OCI-LY3 (cell line): ENCODE measurements around the gene SLC5A11.
"Not testable (repeated sequence)": the region's sequence is repeated elsewhere in the genome, so short reads cannot be mapped to it uniquely, and the experiment has no call there.

Source experiments
- H2AFZ ChIP-seq: fragments of 200-600, 300-600 bp; shearing (Covaris generic); 2 replicates; pipeline ENCODE4 v1.6.0; 2014; ENCODE audit warnings: antibody characterized with exemption, low read depth, low read length
- H3K27ac ChIP-seq: fragments of 200-600, 300-600 bp; sonication (generic); 2 replicates; pipeline ENCODE4 v1.5.1; 2014; ENCODE audit warnings: mild to moderate bottlenecking, low read length, moderate library complexity, mixed read lengths
- H3K27me3 ChIP-seq: fragments of 200-600, 300-600 bp; sonication (generic); 2 replicates; pipeline ENCODE4 v1.6.1; 2014; ENCODE audit warnings: low read depth, low read length, mixed read lengths
- H3K36me3 ChIP-seq: fragments of 200-600, 300-600 bp; sonication (generic); replicated peaks from 2 replicates; pipeline ENCODE3; 2014; ENCODE audit warnings: low read depth, low read length, mixed read lengths
- H3K4me1 ChIP-seq: fragments of 300-600, 200-600 bp; sonication (generic); 2 replicates; pipeline ENCODE4 v1.6.1; 2014; ENCODE audit warnings: low read length, mixed read lengths
- H3K4me2 ChIP-seq: fragments of 200-600, 300-600 bp; sonication (generic); 2 replicates; pipeline ENCODE4 v1.6.1; 2014; ENCODE audit warnings: low read length, mixed read lengths
- H3K4me3 ChIP-seq: fragments of 300-600, 200-600 bp; sonication (generic); 2 replicates; pipeline ENCODE4 v1.5.1; 2014; ENCODE audit warnings: antibody characterized with exemption, mild to moderate bottlenecking, low read length, moderate library complexity
- H3K79me2 ChIP-seq: fragments of 300-600, 200-600 bp; shearing (Covaris generic); 2 replicates; pipeline ENCODE4 v1.6.1; 2014; ENCODE audit warnings: mild to moderate bottlenecking, low read length, mixed read lengths
- H3K9ac ChIP-seq: fragments of 300-600, 200-600 bp; shearing (Covaris generic); 2 replicates; pipeline ENCODE4 v1.6.0; 2014; ENCODE audit warnings: mild to moderate bottlenecking, low read length, moderate library complexity
- H3K9me3 ChIP-seq: fragments of 200-600, 300-600 bp; shearing (Covaris generic); 2 replicates; pipeline ENCODE4 v1.6.1; 2014; ENCODE audit warnings: low read length, mixed read lengths; ENCODE audit not compliant: insufficient read depth
- H4K20me1 ChIP-seq: fragments of 200-600, 300-600 bp; sonication (generic); 2 replicates; pipeline ENCODE4 v1.6.1; 2016; ENCODE audit warnings: low read length, mixed read lengths; ENCODE audit not compliant: insufficient read depth
- EZH2phosphoT487 ChIP-seq: fragments of 200-600 bp; shearing (Covaris generic); IDR thresholded peaks from 2 replicates; pipeline ENCODE4 v1.6.1; 2018; ENCODE audit warnings: antibody characterized with exemption, mixed run types, low read depth
- TF ChIP-seq, protein P1 (sequence below): fragments of 200-600, 300-600 bp; sonication (generic); IDR thresholded peaks from 2 replicates; pipeline ENCODE4 v1.5.1; 2014; ENCODE audit warnings: antibody characterized with exemption, low read length, low read depth

The SLC5A11 gene

DNA sequence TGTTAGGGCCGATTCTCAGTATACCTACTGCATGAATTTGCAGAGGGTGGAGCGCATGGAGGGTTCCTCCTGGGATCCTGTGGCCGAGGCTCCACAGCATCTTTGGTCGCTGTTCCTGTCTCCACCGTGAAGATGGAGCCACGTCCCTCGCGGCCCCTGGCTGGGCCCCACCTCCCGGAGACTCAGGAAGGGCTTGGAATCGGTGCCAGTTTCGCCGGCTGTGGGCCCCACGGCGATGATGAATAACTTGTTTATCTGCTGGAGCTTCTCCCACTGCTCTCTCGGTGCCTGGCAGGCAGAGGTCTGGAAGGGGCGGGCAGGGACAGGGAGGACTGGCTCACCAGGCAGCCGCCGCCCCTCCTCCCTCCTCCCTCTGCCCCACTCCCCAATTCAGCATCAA is 8.1 kb downstream of the SLC5A11 start:
- no peak overlapping the region for H3K4me3 ChIP-seq
- no peaks in the 10 kb centered on the region for H3K27me3 ChIP-seq
- no peaks in the 10 kb centered on the region for H3K36me3 ChIP-seq
- no peak overlapping the region for H3K27ac ChIP-seq
- H3K79me2 ChIP-seq = no peaks in the 10 kb centered on the region
- H3K4me2 ChIP-seq = no peak overlapping the region
- H3K9me3 ChIP-seq = no peaks in the 10 kb centered on the region
- H2AFZ ChIP-seq = no peak overlapping the region
- no peak overlapping the region for H3K9ac ChIP-seq
- no peaks in the 10 kb centered on the region for H3K4me1 ChIP-seq
- no peak for TF ChIP-seq EZH2phosphoT487
- TF ChIP-seq, protein P1, sequence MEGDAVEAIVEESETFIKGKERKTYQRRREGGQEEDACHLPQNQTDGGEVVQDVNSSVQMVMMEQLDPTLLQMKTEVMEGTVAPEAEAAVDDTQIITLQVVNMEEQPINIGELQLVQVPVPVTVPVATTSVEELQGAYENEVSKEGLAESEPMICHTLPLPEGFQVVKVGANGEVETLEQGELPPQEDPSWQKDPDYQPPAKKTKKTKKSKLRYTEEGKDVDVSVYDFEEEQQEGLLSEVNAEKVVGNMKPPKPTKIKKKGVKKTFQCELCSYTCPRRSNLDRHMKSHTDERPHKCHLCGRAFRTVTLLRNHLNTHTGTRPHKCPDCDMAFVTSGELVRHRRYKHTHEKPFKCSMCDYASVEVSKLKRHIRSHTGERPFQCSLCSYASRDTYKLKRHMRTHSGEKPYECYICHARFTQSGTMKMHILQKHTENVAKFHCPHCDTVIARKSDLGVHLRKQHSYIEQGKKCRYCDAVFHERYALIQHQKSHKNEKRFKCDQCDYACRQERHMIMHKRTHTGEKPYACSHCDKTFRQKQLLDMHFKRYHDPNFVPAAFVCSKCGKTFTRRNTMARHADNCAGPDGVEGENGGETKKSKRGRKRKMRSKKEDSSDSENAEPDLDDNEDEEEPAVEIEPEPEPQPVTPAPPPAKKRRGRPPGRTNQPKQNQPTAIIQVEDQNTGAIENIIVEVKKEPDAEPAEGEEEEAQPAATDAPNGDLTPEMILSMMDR = no peak
- no peaks in the 10 kb centered on the region for H4K20me1 ChIP-seq

DNA sequence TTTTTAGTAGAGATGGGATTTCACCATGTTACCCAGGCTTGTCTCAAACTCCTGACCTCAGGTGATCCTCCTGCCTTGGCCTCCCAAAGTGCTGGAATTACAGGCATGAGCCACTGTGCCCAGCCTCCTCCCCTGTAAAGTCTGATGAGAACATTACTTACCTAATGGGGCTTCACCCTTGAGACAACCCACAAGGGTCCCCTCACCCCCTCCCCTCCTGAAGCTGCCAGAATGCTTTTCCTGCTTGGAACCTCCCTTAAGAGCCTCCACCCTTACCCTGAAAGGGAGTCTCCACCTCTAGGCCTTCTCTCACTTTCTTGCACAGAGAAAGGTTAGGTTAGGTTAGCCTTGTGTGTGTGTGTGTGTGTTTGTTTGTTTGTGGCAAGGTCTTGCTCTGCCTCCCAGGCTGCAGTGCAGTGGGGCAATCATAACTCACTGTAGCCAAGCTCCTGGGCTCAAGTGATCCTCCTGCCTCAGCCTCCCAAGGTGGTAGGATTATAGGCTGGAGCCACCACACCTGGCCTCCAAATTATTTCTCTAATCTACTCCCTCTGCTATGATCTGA is 8.9 kb downstream of the SLC5A11 start:
- no peak overlapping the region for H3K4me3 ChIP-seq
- no peaks in the 10 kb centered on the region for H3K9me3 ChIP-seq
- H3K4me1 ChIP-seq = no peaks in the 10 kb centered on the region
- no peaks in the 10 kb centered on the region for H3K36me3 ChIP-seq
- H3K27me3 ChIP-seq = no peaks in the 10 kb centered on the region
- no peak overlapping the region for H2AFZ ChIP-seq
- no peaks in the 10 kb centered on the region for H3K79me2 ChIP-seq
- no peak overlapping the region for H3K27ac ChIP-seq
- H4K20me1 ChIP-seq = no peaks in the 10 kb centered on the region
- TF ChIP-seq, protein P1 = no peak
- no peak for TF ChIP-seq EZH2phosphoT487
- H3K9ac ChIP-seq = no peak overlapping the region
- no peak overlapping the region for H3K4me2 ChIP-seq

DNA sequence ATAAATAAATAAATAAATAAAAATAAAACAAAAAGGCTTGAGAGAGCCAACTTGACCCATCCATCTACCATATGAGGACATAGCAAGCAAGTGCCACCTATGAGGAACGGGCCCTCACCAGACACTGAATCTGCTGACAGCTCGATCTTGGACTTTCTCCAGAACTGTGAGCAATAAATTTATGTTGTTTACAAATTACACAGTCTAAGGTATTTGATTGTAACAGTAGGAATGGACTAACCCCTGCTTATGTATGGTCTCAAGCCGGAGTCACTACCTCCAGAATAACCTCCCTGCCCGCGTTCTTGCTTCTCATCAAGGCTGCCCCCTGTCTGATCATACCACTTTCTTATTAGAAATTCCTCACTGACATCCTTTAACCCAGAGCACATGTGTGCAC is 9.9 kb downstream of the SLC5A11 start:
- no peak overlapping the region for H3K4me2 ChIP-seq
- no peaks in the 10 kb centered on the region for H3K9me3 ChIP-seq

DNA sequence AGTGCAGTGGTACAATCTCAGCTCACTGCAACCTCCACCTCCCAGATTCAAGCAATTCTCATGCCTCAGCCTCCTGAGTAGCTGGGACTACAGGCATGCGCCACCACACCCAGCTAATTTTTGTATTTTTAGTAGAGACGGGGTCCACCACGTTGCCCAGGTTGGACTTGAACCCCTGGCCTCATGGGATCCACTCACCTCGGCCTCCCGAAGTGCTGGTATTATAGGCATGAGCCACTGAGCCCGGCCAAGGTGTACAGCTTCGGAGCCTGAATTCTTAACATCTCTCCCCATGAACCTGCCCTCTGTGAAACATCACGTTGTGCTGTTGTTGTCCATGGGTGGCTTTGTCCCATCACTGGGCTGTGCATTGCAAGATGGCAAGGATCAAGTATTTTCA is 11.1 kb downstream of the SLC5A11 start:
- H3K79me2 ChIP-seq, H3K36me3 ChIP-seq, H3K9ac ChIP-seq, H3K4me3 ChIP-seq, H3K4me2 ChIP-seq, H3K4me1 ChIP-seq, H3K9me3 ChIP-seq, H2AFZ ChIP-seq, H3K27ac ChIP-seq, H4K20me1 ChIP-seq, H3K27me3 ChIP-seq: not testable (repeated sequence)

More for the DNA sequence above, 9.9 kb downstream of the SLC5A11 start:
- H3K79me2 ChIP-seq = no peaks in the 10 kb centered on the region
- no peaks in the 10 kb centered on the region for H4K20me1 ChIP-seq
- H3K27ac ChIP-seq = no peak overlapping the region
- no peak for TF ChIP-seq EZH2phosphoT487
- TF ChIP-seq, protein P1 = no peak
- no peaks in the 10 kb centered on the region for H3K27me3 ChIP-seq
- no peak overlapping the region for H3K9ac ChIP-seq
- no peak overlapping the region for H2AFZ ChIP-seq
- no peaks in the 10 kb centered on the region for H3K4me1 ChIP-seq
- H3K36me3 ChIP-seq = no peaks in the 10 kb centered on the region
- no peak overlapping the region for H3K4me3 ChIP-seq
